A673 (cell line): Measurements from ENCODE around the gene C10orf90.

Experiments used
- CTCF ChIP-seq: fragments of 300-800, 200-600 bp; sonication (generic); conservative IDR thresholded peaks from 2 replicates; pipeline ENCODE4 v1.5.1; 2017; ENCODE audit warnings: low read depth, mild to moderate bottlenecking, antibody characterized with exemption, low read length, moderate library complexity, mixed read lengths
- EZH2 ChIP-seq: fragments of 200-600 bp; sonication (generic); IDR thresholded peaks from 2 replicates; pipeline ENCODE4 v1.6.1; 2017; ENCODE audit warnings: borderline replicate concordance, low read depth, mild to moderate bottlenecking, mixed read lengths, antibody characterized with exemption, low read length; ENCODE audit not compliant: poor library complexity, severe bottlenecking

- TF ChIP-seq CTCF (no peak), EZH2 (no peak)
These were observed 261.4 kb downstream of the C10orf90 start for GRCh38 chr10:126408953-126409641.
